Lower leg skin (tissue), 3 donors: ENCODE results near the gene AOPEP.

Experiments
- POLR2A ChIP-seq, 2 donors: fragments of 450-650 bp; IDR thresholded peaks; one replicate each; pipeline ENCODE4 v1.6.1; 2016 to 2017; ENCODE audit warnings: antibody characterized with exemption in 2 of 2, mild to moderate bottlenecking in 1 of 2, moderate library complexity in 1 of 2
- TF ChIP-seq, protein P1 (sequence below), 3 donors: fragments of 450-650 bp; IDR thresholded peaks; one replicate each; pipeline ENCODE4 v1.5.1; 2016; ENCODE audit warnings: antibody characterized with exemption in 3 of 3, mild to moderate bottlenecking in 3 of 3, moderate library complexity in 2 of 3

DNA sequence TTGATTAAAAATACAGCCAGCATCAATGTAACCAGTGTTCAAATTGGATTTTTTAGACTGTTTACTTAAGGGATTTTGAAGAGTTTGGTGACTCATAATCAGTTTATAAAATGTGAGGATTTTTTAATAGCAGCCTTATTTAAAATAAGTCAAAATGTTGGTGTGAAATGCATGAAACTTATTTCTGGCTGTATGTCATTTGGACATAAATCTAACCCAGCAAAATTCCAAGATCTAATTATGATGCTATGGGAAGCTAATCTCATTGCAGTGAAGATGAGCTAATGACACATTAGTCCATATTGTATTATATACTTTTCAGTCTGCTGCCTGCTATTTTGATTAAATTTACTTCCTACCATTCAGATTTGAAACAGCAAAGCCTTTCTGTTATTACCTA is 140.3 kb downstream of the AOPEP start:
- TF ChIP-seq, protein P1, sequence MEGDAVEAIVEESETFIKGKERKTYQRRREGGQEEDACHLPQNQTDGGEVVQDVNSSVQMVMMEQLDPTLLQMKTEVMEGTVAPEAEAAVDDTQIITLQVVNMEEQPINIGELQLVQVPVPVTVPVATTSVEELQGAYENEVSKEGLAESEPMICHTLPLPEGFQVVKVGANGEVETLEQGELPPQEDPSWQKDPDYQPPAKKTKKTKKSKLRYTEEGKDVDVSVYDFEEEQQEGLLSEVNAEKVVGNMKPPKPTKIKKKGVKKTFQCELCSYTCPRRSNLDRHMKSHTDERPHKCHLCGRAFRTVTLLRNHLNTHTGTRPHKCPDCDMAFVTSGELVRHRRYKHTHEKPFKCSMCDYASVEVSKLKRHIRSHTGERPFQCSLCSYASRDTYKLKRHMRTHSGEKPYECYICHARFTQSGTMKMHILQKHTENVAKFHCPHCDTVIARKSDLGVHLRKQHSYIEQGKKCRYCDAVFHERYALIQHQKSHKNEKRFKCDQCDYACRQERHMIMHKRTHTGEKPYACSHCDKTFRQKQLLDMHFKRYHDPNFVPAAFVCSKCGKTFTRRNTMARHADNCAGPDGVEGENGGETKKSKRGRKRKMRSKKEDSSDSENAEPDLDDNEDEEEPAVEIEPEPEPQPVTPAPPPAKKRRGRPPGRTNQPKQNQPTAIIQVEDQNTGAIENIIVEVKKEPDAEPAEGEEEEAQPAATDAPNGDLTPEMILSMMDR (IDR thresholded peaks at IDR 0.05): no peak
- TF ChIP-seq POLR2A (IDR thresholded peaks at IDR 0.05): no peak
